ENCODE measurements around the gene CTNNA1.

The CTNNA1 gene

DNA sequence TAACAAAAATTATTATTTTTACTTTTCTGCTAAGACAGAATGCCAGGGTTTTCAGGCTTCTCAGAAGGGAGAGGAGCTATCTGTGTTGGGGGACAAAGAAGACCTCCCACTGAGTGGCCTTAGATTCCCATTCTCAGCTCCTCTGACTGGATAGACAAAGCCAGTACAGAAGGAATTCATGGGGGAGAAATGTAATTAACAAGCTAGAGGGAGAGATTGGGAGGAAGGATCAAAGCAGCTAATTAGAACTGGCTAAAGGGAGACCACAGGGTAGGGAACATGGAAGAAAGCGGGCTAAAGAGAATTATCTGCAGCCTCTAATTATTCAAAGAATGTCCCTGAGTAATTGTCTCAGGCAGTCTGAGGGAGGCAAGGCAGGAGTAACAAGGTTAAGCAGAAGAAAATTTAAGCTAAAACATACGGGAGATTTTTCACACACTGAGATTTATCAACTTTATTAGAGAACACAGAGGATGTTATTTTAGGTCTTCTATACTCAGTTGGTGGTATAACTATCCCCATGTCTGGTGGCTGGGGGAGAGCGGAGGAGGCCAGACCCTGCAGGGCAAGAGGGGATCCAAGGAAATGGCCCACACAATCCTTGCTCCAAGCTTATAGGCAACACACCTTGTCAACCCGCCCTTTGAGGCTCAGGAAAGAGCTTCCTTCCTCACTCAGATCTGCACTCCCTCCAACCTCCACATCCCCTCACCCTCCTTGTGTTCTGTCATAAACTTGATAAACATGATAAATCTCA lies 209.6 kb downstream of the CTNNA1 start:
- no peak overlapping the region for H3K4me2 ChIP-seq (ENCODE audit: low read length)
- H3K36me3 ChIP-seq (ENCODE audit: control insufficient read depth, low read length) = no peaks in the 10 kb centered on the region
- H3K27ac ChIP-seq (ENCODE audit: low read depth, low read length) = no peak overlapping the region
- H3K4me1 ChIP-seq (ENCODE audit: control insufficient read depth, low read length) = no peaks in the 10 kb centered on the region
- TF ChIP-seq, protein P1, sequence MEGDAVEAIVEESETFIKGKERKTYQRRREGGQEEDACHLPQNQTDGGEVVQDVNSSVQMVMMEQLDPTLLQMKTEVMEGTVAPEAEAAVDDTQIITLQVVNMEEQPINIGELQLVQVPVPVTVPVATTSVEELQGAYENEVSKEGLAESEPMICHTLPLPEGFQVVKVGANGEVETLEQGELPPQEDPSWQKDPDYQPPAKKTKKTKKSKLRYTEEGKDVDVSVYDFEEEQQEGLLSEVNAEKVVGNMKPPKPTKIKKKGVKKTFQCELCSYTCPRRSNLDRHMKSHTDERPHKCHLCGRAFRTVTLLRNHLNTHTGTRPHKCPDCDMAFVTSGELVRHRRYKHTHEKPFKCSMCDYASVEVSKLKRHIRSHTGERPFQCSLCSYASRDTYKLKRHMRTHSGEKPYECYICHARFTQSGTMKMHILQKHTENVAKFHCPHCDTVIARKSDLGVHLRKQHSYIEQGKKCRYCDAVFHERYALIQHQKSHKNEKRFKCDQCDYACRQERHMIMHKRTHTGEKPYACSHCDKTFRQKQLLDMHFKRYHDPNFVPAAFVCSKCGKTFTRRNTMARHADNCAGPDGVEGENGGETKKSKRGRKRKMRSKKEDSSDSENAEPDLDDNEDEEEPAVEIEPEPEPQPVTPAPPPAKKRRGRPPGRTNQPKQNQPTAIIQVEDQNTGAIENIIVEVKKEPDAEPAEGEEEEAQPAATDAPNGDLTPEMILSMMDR (IDR thresholded peaks at IDR 0.05; ENCODE audit: low read depth, low read length, poor library complexity, severe bottlenecking) = no peak
- no peak for TF ChIP-seq EZH2phosphoT487 (IDR thresholded peaks at IDR 0.05; ENCODE audit: borderline replicate concordance, low read length)
- no peaks in the 10 kb centered on the region for H3K79me2 ChIP-seq (ENCODE audit: control insufficient read depth, low read length)
- H4K20me1 ChIP-seq (ENCODE audit: control insufficient read depth, insufficient read depth, low read depth, low read length) = no peaks in the 10 kb centered on the region
- H3K9me2 ChIP-seq (replicated peaks; ENCODE audit: control insufficient read depth, low read length) = no peaks in the 10 kb centered on the region
- H3K4me3 ChIP-seq (ENCODE audit: low read length) = no peak overlapping the region
- H3F3A ChIP-seq (ENCODE audit: control insufficient read depth, insufficient read depth) = no peaks in the 10 kb centered on the region
- no peaks in the 10 kb centered on the region for H3K9me3 ChIP-seq (ENCODE audit: control insufficient read depth, insufficient read depth, low read length)
- no peaks in the 10 kb centered on the region for H3K27me3 ChIP-seq (ENCODE audit: control insufficient read depth, low read length)

- Histone ChIP-seq H3K4me2 (ENCODE audit: low read length) (no peak overlapping the region), H3K9me3 (ENCODE audit: control insufficient read depth, insufficient read depth, low read length) (no peaks in the 10 kb centered on the region)
Measured at GRCh38 chr5:138963763-138964371, 210.6 kb downstream of the CTNNA1 start.

DNA sequence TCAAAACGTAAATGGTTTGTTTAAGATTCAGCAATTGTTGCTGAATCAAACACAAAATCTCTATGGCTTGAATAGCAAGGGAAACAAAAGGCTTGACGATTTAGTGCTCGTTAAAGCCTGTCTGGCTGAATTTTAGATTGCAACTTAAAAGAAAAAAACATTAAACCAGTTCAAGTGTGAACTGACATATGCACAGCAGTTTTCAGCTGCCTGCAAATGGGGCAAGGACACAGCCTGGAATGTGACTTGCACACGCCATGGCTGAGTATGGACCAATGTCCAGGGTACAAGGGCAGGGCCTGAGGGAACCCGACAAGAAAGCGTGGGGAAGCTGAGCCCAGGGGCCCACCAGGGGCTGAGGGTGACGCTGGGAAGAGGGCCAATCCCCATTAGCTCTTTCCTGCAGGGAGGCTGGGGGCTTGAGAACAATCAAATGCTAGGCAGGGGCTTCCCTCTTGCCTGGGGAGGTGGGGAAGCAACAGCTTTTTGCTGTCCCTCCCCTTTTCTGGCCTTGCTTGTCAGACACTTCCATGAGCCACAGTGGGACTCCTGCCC lies 211.5 kb downstream of the CTNNA1 start:
- no peak for TF ChIP-seq EZH2phosphoT487 (IDR thresholded peaks at IDR 0.05; ENCODE audit: borderline replicate concordance, low read length)
- TF ChIP-seq, protein P1 (IDR thresholded peaks at IDR 0.05; ENCODE audit: low read depth, low read length, poor library complexity, severe bottlenecking) = no peak
- H3K4me3 ChIP-seq (ENCODE audit: low read length) = no peak overlapping the region
- no peak overlapping the region for H3K27ac ChIP-seq (ENCODE audit: low read depth, low read length)
- no peaks in the 10 kb centered on the region for H3K36me3 ChIP-seq (ENCODE audit: control insufficient read depth, low read length)
- H3K27me3 ChIP-seq (ENCODE audit: control insufficient read depth, low read length) = no peaks in the 10 kb centered on the region
- no peaks in the 10 kb centered on the region for H3K9me2 ChIP-seq (replicated peaks; ENCODE audit: control insufficient read depth, low read length)
- H3F3A ChIP-seq (ENCODE audit: control insufficient read depth, insufficient read depth) = no peaks in the 10 kb centered on the region
- H3K9me3 ChIP-seq (ENCODE audit: control insufficient read depth, insufficient read depth, low read length) = no peaks in the 10 kb centered on the region
- H3K79me2 ChIP-seq (ENCODE audit: control insufficient read depth, low read length) = no peaks in the 10 kb centered on the region
- H3K4me2 ChIP-seq (ENCODE audit: low read length) = no peak overlapping the region
- no peaks in the 10 kb centered on the region for H3K4me1 ChIP-seq (ENCODE audit: control insufficient read depth, low read length)
- H4K20me1 ChIP-seq (ENCODE audit: control insufficient read depth, insufficient read depth, low read depth, low read length) = no peaks in the 10 kb centered on the region

More at GRCh38 chr5:138963763-138964371, 210.6 kb downstream of the CTNNA1 start:
- TF ChIP-seq EZH2phosphoT487 (IDR thresholded peaks at IDR 0.05; ENCODE audit: borderline replicate concordance, low read length) = no peak
- TF ChIP-seq, protein P1 (IDR thresholded peaks at IDR 0.05; ENCODE audit: low read depth, low read length, poor library complexity, severe bottlenecking) = no peak
- Histone ChIP-seq H3K79me2 (ENCODE audit: control insufficient read depth, low read length) (no peaks in the 10 kb centered on the region), H3K36me3 (ENCODE audit: control insufficient read depth, low read length) (no peaks in the 10 kb centered on the region), H3K27me3 (ENCODE audit: control insufficient read depth, low read length) (no peaks in the 10 kb centered on the region), H3F3A (ENCODE audit: control insufficient read depth, insufficient read depth) (no peaks in the 10 kb centered on the region), H3K27ac (ENCODE audit: low read depth, low read length) (no peak overlapping the region), H4K20me1 (ENCODE audit: control insufficient read depth, insufficient read depth, low read depth, low read length) (no peaks in the 10 kb centered on the region), H3K9me2 (replicated peaks; ENCODE audit: control insufficient read depth, low read length) (no peaks in the 10 kb centered on the region), H3K4me1 (ENCODE audit: control insufficient read depth, low read length) (no peaks in the 10 kb centered on the region), H3K4me3 (ENCODE audit: low read length) (no peak overlapping the region)
